Measurements from ENCODE around the gene ELAVL2. TPM values are rescaled to one million over a fixed set of nuclear protein-coding genes. Genes with fewer than 3 reads are reported as not detected.

ELAVL2 gene
- total RNA-seq, 1 experiment from 2014 or later = not detected

GRCh38 chr9:23779220-23779619 lies 46.8 kb downstream of the ELAVL2 start:
- Histone ChIP-seq H3K27ac (ENCODE audit: low read length) (no peak overlapping the region), H3K27me3 (ENCODE audit: control insufficient read depth, insufficient read depth, low read length) (no peaks in the 10 kb centered on the region), H3K4me3 (ENCODE audit: low read depth in 2 of 2, low read length in 2 of 2) (no peak overlapping the region), H3K36me3 (ENCODE audit: control insufficient read depth, insufficient read depth, low read length) (no peaks in the 10 kb centered on the region), H3K9me3 (ENCODE audit: control insufficient read depth, insufficient read depth, low read depth, low read length) (no peaks in the 10 kb centered on the region), H3K4me1 (ENCODE audit: control insufficient read depth, insufficient read depth, low read length) (no peaks in the 10 kb centered on the region)
- CTCF ChIA-PET = no interaction called here
- ATAC-seq (no peak), DNase-seq (ENCODE audit: low read depth, low spot score) (no peak)
- in situ Hi-C loops (cut with HindIII; ENCODE audit: low pct_unique_long_range_greater_than_20kb, low sequenced_read_pairs) (no loop called here), intact Hi-C loops (cut with micrococcal nuclease; ENCODE audit: unreplicated experiment) (no loop called here)
- POLR2A ChIA-PET = no interaction called here
- TF ChIP-seq REST (IDR thresholded peaks at IDR 0.05; ENCODE audit: insufficient read depth in 1 of 2, low read depth in 2 of 2, low read length in 1 of 2) (no peak), POLR2AphosphoS5 (IDR thresholded peaks at IDR 0.05; ENCODE audit: low read depth, low read length) (no peak), CTCF (IDR thresholded peaks at IDR 0.05) (no peak), TCF7L2 (IDR thresholded peaks at IDR 0.05; ENCODE audit: low read depth, low read length) (no peak), SIN3A (IDR thresholded peaks at IDR 0.05; ENCODE audit: borderline replicate concordance, insufficient read depth, low read depth, low read length) (no peak)
- BruUV-seq (replicated peaks) = no TSS peak

- Histone ChIP-seq H3K27ac (ENCODE audit: low read length) (no peak overlapping the region), H3K4me1 (ENCODE audit: control insufficient read depth, insufficient read depth, low read length) (no peaks in the 10 kb centered on the region), H3K9me3 (ENCODE audit: control insufficient read depth, insufficient read depth, low read depth, low read length) (no peaks in the 10 kb centered on the region), H3K27me3 (ENCODE audit: control insufficient read depth, insufficient read depth, low read length) (no peaks in the 10 kb centered on the region), H3K4me3 (ENCODE audit: low read depth in 2 of 2, low read length in 2 of 2) (no peak overlapping the region), H3K36me3 (ENCODE audit: control insufficient read depth, insufficient read depth, low read length) (no peaks in the 10 kb centered on the region)
- DNase-seq (ENCODE audit: low read depth, low spot score) (no peak), ATAC-seq (no peak)
- POLR2A ChIA-PET = no interaction called here
- in situ Hi-C loops (cut with HindIII; ENCODE audit: low pct_unique_long_range_greater_than_20kb, low sequenced_read_pairs) = no loop called here
- intact Hi-C loops (cut with micrococcal nuclease; ENCODE audit: unreplicated experiment) = no loop called here
- no TSS peak for BruUV-seq (replicated peaks)
- CTCF ChIA-PET = no interaction called here
- TF ChIP-seq CTCF (IDR thresholded peaks at IDR 0.05) (no peak), TCF7L2 (IDR thresholded peaks at IDR 0.05; ENCODE audit: low read depth, low read length) (no peak), SIN3A (IDR thresholded peaks at IDR 0.05; ENCODE audit: borderline replicate concordance, insufficient read depth, low read depth, low read length) (no peak), REST (IDR thresholded peaks at IDR 0.05; ENCODE audit: insufficient read depth in 1 of 2, low read depth in 2 of 2, low read length in 1 of 2) (no peak), POLR2AphosphoS5 (IDR thresholded peaks at IDR 0.05; ENCODE audit: low read depth, low read length) (no peak)
These were observed 48.7 kb downstream of the ELAVL2 start for GRCh38 chr9:23777328-23777727.

Measured in Panc1 (cell line).